Tibial nerve (tissue), 3 donors: ENCODE measurements around the gene CLIC1.

Experiments used
- POLR2A ChIP-seq, 2 donors: fragments of 450-650 bp; IDR thresholded peaks; one replicate each; pipeline ENCODE4 v1.6.1; 2017; ENCODE audit warnings: antibody characterized with exemption in 2 of 2, mild to moderate bottlenecking in 2 of 2, moderate library complexity in 2 of 2
- TF ChIP-seq, protein P1 (sequence below), 5 experiments: fragments of 200-600 bp in 3 of 5; fragments of 450-650 bp in 2 of 5; sonication (generic) in 3 of 5; IDR thresholded peaks; one replicate each; pipeline ENCODE4 v1.5.1; 2016 to 2019; ENCODE audit warnings: antibody characterized with exemption in 5 of 5, mild to moderate bottlenecking in 3 of 5, moderate library complexity in 2 of 5

DNA sequence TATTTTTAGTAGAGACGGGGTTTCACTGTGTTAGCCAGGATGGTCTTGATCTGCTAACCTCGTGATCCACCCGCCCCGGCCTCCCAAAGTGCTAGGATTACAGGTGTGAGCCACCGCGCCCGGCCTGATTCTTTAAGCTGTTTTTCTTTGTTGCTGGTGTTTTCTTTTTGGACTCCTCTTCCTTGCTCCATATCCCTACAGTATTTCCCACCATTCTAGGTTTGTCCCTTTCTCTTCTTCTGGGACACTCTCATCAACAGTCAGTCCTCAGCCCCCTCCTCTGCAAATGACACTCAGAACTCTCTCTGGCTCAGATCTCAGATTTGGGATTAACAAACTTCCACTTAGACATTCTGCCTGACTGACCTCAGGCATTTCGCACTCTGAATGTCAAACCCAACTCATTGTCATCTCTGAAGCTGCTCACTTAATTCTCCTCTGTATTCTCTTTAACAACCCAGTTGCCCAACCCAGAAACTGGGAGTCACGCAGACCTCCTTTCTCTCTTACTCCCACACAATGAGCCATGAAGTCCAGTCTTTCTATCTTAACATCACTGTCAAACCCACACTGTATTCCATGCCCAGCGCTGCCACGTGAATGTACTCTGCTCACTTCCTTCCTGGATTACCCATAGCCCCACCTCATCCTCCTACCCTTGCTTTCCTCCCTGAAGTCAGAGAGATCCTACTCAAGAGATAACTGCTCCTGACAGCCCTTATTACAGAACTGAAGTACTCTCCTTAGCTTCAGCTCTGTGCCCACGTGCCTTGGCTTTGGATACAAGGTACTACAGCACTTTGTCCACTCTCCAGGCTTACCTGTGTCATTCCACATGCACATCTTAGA, 10.6 kb downstream of the CLIC1 start:
- TF ChIP-seq, protein P1, sequence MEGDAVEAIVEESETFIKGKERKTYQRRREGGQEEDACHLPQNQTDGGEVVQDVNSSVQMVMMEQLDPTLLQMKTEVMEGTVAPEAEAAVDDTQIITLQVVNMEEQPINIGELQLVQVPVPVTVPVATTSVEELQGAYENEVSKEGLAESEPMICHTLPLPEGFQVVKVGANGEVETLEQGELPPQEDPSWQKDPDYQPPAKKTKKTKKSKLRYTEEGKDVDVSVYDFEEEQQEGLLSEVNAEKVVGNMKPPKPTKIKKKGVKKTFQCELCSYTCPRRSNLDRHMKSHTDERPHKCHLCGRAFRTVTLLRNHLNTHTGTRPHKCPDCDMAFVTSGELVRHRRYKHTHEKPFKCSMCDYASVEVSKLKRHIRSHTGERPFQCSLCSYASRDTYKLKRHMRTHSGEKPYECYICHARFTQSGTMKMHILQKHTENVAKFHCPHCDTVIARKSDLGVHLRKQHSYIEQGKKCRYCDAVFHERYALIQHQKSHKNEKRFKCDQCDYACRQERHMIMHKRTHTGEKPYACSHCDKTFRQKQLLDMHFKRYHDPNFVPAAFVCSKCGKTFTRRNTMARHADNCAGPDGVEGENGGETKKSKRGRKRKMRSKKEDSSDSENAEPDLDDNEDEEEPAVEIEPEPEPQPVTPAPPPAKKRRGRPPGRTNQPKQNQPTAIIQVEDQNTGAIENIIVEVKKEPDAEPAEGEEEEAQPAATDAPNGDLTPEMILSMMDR (IDR thresholded peaks at IDR 0.05) = no peak
- no peak for TF ChIP-seq POLR2A (IDR thresholded peaks at IDR 0.05)
